ENCODE measurements around the gene ELOVL6. TPM values are rescaled to one million over a fixed set of nuclear protein-coding genes. Genes with fewer than 3 reads are reported as not detected.

The ELOVL6 gene
- total RNA-seq, 2 donors from 2014 or later: 43.5 to 44.8 TPM

- Mint-ChIP-seq H3K36me3 (ENCODE audit: low read depth) (peaks cover 1% of the 10 kb centered on the region), H3K4me3 (no peak overlapping the region), H3K9me3 (no peaks in the 10 kb centered on the region), H3K27ac (no peak overlapping the region), H3K27me3 (ENCODE audit: insufficient read depth) (no peaks in the 10 kb centered on the region), H3K4me1 (peaks cover 2% of the 10 kb centered on the region)
- H3K36me3 ChIP-seq (ENCODE audit: control insufficient read depth, insufficient read depth, low read length): peaks cover 3% of the 10 kb centered on the region
- no peak overlapping the region for H3K4me3 ChIP-seq (ENCODE audit: low read length)
- WGBS, 2 experiments (ENCODE audit: insufficient coverage in 1 of 2, insufficient read length in 1 of 2): 62 to 81% methylated on average over 3 to 4 of the region's 4 CpGs
- no peaks in the 10 kb centered on the region for H3K9me3 ChIP-seq (ENCODE audit: control insufficient read depth, low read length)
- no peaks in the 10 kb centered on the region for H3K27me3 ChIP-seq (ENCODE audit: control insufficient read depth, insufficient read depth, low read length, poor library complexity, severe bottlenecking)
- no peak for TF ChIP-seq CTCF (conservative IDR thresholded peaks at IDR 0.05)
- peak overlapping the region; percentile 73 for H3K27ac ChIP-seq (ENCODE audit: low read depth, low read length)
- H3K9ac ChIP-seq (ENCODE audit: extremely low read depth, low read length, poor library complexity, severe bottlenecking): no peak overlapping the region
- DNase-seq: no peak
- no peaks in the 10 kb centered on the region for H3K4me1 ChIP-seq (ENCODE audit: control insufficient read depth, insufficient read depth, low read length)
Observed at GRCh38 chr4:110155654-110156053, 42.8 kb downstream of the ELOVL6 start.

- Mint-ChIP-seq H3K27ac (no peak overlapping the region), H3K4me1 (no peaks in the 10 kb centered on the region), H3K36me3 (ENCODE audit: low read depth) (peaks cover 1% of the 10 kb centered on the region), H3K27me3 (ENCODE audit: insufficient read depth) (no peaks in the 10 kb centered on the region), H3K4me3 (no peak overlapping the region), H3K9me3 (no peaks in the 10 kb centered on the region)
- H3K4me3 ChIP-seq (ENCODE audit: low read length): no peak overlapping the region
- no peak overlapping the region for H3K9ac ChIP-seq (ENCODE audit: extremely low read depth, low read length, poor library complexity, severe bottlenecking)
- WGBS, 2 experiments (ENCODE audit: insufficient coverage in 1 of 2, insufficient read length in 1 of 2): 100% methylated on average over 1 of the region's 1 CpG; no CpG with 5 or more reads in 1 of the 2 experiments
- no peaks in the 10 kb centered on the region for H3K9me3 ChIP-seq (ENCODE audit: control insufficient read depth, low read length)
- H3K36me3 ChIP-seq (ENCODE audit: control insufficient read depth, insufficient read depth, low read length): peaks cover 3% of the 10 kb centered on the region
- H3K4me1 ChIP-seq (ENCODE audit: control insufficient read depth, insufficient read depth, low read length): no peaks in the 10 kb centered on the region
- no peak for DNase-seq
- no peak overlapping the region for H3K27ac ChIP-seq (ENCODE audit: low read depth, low read length)
- TF ChIP-seq CTCF (conservative IDR thresholded peaks at IDR 0.05): no peak
- H3K27me3 ChIP-seq (ENCODE audit: control insufficient read depth, insufficient read depth, low read length, poor library complexity, severe bottlenecking): no peaks in the 10 kb centered on the region
Observed at GRCh38 chr4:110154582-110154981, 43.8 kb downstream of the ELOVL6 start.

GRCh38 chr4:110152386-110152785 lies 46.0 kb downstream of the ELOVL6 start:
- Mint-ChIP-seq H3K36me3 (ENCODE audit: low read depth) (peaks cover 8% of the 10 kb centered on the region), H3K27me3 (ENCODE audit: insufficient read depth) (no peaks in the 10 kb centered on the region), H3K4me1 (no peaks in the 10 kb centered on the region), H3K9me3 (no peaks in the 10 kb centered on the region), H3K4me3 (no peak overlapping the region), H3K27ac (no peak overlapping the region)
- Histone ChIP-seq H3K4me1 (ENCODE audit: control insufficient read depth, insufficient read depth, low read length) (no peaks in the 10 kb centered on the region), H3K9ac (ENCODE audit: extremely low read depth, low read length, poor library complexity, severe bottlenecking) (no peak overlapping the region), H3K27me3 (ENCODE audit: control insufficient read depth, insufficient read depth, low read length, poor library complexity, severe bottlenecking) (no peaks in the 10 kb centered on the region), H3K4me3 (ENCODE audit: low read length) (no peak overlapping the region), H3K9me3 (ENCODE audit: control insufficient read depth, low read length) (no peaks in the 10 kb centered on the region), H3K36me3 (ENCODE audit: control insufficient read depth, insufficient read depth, low read length) (no peaks in the 10 kb centered on the region), H3K27ac (ENCODE audit: low read depth, low read length) (no peak overlapping the region)
- 93% methylated on average over 4 to 5 of the region's 5 CpGs for WGBS, 2 experiments (ENCODE audit: insufficient coverage in 1 of 2, insufficient read length in 1 of 2)
- DNase-seq: no peak
- TF ChIP-seq CTCF (conservative IDR thresholded peaks at IDR 0.05): no peak
